RPMI7951 (cell line): ENCODE measurements around the gene ADAM20. TPM values are rescaled to one million over a fixed set of nuclear protein-coding genes. Genes with fewer than 3 reads are reported as not detected.
"Not testable (repeated sequence)": the region's sequence is repeated elsewhere in the genome, so short reads cannot be mapped to it uniquely, and the experiment has no call there.

Experiments
- DNase-seq: peaks from one replicate; pipeline ENCODE4 v3.0.0-alpha.2; 2012; ENCODE audit warnings: low read depth
- total RNA-seq: library from RNA; depleted of rRNA; stranded (reverse); fragments of >200 nt; shearing (Covaris generic); gene quantifications from 2 replicates; pipeline ENCODE4 v1.2.3, GENCODE V29; 2014; rRNA removed

The ADAM20 gene
- total RNA-seq = 0.10 and 0.12 TPM in 2 replicates

DNA sequence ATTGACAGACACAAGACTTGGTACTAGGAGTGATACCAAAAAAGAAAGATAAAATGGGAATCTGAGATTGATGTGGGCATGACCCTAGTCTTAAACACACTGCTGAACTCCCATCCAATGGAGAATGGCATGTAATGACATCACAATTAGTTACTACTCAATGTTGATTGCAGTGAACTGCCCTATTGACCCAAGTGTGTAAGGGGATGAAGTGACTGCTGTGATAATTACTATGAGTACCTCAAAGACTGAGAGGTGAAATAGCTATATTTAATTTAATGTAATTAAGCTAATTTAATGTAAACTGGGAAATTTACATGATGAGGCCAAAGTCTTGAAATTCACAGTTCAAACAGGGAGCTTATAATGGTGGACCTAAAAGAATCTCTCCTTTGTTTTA is at the start of gene ADAM20:
Gene ADAM20, minus strand, starts transcription at position 101 of the 400 bp plus-strand sequence. CDS start 10,247 bp downstream, outside the sequence.
- DNase-seq = no peak

DNA sequence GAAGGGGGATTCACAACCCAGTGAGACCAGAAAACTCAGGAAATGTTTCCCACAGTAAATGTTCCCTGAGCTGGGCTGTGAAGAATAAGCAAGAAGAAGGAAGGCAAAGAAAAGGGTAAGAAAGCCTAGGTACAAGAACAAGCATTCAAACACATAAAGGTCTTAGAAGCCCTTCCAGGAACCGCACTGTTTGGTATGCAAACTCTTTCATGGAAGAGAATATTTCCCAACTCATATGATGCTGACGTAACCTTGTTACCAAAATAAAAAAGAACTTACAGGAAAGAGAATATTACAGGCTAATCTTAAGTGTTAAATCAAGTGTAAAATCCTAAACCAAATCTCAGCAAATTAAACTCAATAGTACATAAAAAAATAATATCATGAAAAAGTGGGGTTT is 42.1 kb upstream of the ADAM20 start:
- DNase-seq = no peak

DNA sequence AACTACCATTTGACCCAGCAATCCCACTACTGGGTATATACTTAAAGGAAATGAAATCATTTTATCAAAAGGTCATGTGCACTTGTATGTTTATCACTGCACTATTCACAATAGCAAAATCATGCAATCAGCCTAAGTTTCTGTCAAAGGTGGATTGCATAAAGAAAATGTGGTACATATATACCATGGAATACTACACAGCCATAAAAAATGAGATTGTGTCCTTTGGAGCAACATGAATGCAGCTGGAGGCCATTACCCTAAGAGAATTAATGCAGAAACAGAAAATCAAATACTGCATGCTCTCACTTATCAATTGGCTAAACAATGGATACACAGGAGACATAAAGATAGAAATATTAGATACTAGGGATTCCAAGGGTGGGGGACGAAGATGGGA is 38.2 kb upstream of the ADAM20 start:
- no peak for DNase-seq

DNA sequence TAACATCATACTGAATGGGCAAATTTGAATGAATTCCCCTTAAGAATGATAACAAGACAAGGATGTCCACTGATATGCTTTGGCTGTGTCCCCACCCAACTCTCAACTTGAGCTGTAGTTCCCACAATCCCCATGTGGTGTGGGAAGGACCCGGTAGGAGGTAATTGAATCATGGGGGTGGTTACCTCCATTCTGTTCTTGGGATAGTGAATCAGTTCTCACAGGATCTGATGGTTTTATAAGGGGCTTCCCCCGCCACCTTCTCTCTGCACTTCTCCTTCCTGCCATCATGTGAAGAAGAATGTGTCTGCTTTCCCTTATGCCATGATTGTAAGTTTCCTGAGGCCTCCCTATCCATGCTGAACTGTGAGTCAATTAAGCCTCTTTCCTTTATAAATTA is 36.3 kb upstream of the ADAM20 start:
- DNase-seq = no peak

DNA sequence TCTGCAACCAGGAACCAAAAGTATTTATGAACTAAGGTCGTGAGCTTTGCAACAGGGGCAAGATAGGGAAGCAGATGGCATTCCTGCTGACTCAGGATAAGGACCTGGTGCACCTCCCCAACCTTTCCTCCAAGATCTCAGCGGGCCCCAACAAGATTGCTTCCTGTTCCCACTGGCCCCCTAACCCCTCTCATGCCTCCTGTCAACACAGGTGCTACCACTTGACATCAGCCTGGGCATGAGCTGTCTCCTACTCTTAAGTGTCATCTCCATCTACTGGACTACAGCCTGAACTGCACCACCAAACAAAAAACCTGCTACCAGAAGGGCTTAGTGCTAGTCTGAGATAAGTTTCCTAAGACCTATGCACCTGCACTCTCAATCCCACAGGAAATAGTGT is 33.0 kb upstream of the ADAM20 start:
- DNase-seq = peak; percentile 32

DNA sequence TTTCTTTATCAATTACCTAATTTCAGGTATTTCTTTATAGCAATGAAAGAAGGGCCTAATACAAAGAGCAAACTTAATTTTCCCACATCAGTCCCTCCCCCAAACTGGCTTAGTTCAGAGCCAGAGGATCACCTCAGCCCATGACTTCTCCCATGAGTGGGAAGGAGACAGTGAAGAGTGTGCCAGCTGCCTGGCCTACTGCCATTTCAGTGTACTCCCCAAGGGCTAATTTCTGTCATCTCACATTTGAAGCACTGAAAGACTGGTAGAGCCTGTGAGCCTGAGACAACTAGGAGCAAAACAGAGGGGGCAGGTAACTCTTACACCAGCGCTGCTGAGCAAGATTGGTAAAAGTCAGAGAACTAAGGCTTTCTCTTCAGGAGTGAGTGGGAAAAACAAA is 29.1 kb upstream of the ADAM20 start:
- DNase-seq = no peak

DNA sequence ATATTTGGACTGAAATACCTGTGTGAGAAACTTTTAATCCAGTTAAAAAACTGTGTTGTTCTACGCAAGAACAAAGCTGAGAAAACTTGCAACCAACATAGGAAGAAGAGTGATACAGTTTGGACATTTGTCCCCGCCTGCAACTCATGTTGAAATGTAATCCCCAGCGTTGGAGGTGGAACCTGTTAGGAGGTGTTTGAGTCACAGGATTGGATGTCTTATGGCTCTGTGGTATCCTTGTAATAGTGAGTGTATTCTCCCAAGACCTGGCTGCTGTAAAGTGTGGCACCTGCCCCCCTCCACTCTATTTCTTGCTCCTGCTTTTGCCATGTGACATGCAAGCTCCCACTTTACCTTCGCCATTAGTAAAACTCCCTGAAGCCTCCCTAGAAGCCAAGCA is 28.6 kb upstream of the ADAM20 start:
- no peak for DNase-seq

DNA sequence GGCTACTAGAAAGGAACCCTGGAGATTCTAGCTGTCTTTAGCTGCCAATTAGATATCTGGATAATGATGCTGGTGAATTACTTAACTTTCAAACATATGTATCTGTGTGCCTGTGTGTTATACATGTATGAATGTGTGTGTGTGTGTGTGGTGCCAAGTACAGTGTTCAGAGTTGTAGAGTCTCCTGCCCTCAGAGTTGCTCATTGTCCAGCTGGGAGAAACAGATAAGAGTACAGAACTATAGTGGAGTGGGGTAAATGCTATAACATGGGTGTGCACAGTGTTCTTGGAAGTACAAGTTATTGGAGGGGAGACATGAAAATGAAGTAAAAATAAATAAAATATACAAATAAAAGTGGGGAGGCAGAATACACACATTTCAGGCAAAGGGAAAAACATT is 23.6 kb upstream of the ADAM20 start:
- DNase-seq = no peak

DNA sequence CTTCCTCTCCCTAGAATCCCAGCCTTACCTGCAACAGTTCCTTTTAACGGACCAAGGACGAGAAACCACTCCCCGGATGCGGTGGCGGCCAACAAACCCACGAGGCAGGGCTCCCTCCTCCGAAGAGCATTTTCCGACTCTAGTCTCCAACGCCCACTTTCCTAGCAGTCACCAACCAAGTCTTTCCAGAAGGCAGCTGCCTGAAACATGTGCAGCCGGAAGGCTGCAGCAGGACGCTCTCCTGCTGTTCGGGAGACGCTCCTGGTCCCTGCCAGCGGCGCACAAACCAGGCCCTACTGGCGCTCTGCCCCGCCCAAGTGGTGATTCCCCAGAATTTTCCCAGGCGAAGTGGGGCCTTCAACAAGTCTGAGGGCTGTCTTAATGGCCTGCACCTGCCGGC is 21.1 kb upstream of the ADAM20 start:
- DNase-seq = peak; percentile 34

DNA sequence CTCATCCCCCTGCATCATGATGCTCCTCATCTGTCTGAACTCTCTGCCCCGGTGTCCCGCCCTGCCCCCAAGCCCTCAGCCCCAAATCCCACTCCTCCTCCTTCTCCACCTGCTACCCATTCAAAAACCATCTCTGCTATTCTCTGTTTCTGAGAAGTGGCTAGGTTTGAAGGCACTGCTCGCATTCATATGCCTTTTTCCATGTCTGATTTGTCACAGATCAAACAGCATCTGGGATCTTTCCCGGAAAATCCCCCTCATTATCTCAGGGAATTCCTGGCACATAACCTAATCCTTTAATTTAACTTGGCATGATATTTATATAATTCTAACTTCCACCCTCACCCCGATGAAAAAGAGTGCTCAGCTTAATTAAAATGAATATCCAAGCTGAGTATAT is 3.3 kb upstream of the ADAM20 start:
- DNase-seq = no peak

DNA sequence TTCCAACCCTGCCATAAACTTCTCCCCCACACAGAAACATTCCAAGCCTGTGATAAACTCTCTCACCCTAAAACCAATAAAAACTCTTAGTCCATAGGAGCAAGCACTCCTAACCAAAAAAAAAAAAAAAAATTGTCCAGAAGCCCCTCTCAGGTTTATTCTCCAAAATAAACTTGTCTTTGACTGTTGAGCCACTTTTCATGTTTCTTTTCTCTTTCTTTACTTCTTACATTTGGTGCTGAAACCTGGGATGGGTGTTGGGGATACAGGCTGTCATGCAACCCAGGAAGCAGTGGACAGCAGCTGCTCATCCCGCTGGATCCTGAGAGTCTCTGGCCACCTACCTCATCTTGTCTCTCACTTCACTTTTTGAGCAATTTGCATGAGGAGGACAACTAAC is 2.0 kb upstream of the ADAM20 start:
- peak; percentile 1 for DNase-seq

DNA sequence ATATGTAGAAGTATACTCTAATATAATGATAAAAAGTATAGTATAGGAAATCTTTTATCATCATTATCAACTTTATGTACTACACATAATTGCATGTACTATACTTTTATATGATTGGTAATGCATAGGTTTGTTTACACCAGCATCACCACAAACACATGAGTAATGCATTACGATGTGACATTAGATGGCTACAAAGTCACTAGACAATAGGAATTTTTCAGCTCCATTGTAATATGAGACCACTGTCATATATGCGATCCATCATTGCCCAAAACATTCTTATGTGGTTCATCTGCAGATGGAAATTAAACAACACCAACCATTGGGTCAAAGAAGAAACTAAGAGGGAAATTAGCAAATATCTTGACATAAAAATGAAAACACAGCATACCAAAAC is 4.4 kb downstream of the ADAM20 start:
- DNase-seq = no peak

DNA sequence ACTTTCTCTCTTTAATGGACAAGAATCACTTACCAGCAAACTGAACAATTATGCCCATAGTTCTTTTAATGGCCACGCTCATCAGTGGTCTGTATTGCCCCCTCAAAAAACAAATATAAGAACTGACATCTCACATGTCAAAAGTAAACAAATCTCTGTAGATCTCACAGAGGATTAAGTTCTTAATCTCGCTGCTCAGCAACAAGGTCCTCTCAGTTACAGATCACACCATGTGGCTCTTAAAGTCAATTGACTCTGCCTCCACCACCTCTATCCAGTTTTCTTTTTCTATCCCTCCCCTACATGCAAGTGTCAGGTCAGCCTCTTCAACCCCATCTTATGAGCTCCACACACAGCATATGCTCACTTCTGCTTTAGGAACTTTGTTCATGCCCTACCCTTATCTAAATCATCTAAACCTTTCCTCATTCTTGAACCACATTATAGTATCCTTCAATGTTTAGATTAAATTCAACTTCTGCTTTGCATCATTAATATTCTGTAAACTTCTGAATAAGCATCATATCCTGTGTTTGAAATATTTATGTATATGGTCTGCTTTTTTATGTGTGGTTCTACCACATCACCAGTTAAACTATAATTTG is 7.2 kb downstream of the ADAM20 start:
- DNase-seq = no peak

DNA sequence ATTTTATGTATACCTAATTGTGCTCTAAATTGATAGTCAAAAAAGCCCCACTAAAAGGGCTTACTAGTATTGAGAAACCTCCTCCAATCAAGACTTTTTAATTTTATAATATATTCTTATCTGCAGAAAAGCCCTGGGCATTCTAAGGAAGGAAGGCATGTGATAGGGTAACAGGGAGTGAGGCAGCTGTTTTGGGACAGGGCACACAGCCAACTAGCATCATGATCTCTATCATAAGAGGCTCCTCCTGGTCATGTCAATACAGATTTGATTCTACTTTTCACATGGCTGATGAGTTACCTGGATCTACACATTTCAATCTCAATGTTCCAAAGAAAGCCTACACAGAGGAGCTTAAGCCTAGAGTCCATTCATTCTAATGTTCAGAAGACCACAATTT is 9.1 kb downstream of the ADAM20 start:
- no peak for DNase-seq

DNA sequence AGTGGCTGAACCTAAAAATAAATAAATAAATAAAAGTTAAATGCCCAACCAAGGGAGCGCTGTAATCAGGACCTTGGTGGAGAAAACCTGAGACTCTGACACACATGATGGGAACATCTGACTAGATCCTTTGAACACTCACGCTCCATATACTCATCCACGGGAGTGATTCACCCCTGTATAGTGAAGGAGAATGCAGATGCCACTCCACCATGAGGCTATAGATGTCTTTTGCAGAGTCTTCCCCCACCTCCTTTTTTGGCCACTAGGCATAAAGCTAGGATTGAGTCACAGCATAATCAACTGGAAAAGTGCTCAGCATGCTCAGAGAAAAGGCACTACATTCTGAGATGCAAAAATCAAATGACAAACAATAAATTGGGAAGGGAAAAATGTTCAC is 19.0 kb downstream of the ADAM20 start:
- peak; percentile 52 for DNase-seq

DNA sequence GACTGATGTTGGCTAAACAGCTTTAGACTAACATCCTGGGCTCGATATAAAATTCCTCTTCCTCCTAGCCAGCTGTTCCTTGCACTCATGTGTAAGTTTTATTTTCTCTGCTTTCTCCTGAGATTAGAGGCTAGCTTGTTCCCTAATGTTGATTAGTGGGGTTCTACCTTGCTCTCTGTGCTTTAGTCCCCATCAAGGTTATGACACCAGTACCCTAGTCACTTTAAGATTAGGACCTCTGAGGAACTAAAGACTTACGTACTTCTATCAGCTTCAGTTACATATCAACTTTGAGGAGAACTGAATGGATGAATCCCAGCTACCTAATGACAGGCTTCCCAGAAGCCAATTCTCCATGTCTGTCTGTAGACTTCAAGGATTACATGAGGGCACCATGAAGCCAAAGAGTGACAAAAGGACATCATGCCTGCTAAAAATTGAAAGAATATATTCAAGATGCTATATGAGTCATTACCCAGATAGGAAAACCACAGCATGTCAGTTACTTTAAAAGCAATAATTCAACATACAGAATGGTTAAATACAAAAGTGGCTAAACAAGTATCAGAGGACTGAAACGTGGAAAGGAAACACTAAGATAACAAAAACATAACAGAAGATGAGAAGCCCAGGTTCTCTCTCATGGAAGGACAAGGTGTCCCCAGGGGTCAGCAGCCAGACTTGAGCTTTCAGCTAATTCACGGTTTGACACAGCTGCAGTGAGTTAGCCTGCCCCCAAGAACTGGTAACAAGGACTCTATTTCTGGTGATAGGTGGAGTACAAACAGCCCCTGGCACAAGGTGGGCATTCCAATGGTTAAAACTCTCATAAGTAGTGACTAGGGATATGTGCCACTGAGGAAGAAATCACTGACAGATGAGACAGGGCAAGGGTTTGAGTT is 20.4 kb downstream of the ADAM20 start:
- peak; percentile 18 for DNase-seq

DNA sequence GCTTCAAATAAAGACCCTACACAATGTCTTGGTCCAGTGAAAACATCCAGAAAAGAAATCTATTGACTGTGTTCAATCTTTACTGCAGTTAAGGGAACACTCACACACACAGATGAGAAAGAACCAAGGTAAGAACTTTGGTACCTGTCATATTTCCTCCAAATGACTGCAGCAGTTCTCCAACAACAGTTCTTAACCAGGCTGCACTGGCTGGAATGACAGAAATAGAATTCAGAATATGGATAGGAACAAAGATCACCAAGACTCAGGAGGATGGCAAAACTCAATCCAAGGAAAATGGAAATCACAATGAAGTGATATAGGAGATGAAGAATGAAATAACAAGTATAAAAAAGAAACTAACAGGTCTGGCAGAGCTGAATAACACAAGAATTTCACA is 36.6 kb downstream of the ADAM20 start:
- DNase-seq = no peak

DNA sequence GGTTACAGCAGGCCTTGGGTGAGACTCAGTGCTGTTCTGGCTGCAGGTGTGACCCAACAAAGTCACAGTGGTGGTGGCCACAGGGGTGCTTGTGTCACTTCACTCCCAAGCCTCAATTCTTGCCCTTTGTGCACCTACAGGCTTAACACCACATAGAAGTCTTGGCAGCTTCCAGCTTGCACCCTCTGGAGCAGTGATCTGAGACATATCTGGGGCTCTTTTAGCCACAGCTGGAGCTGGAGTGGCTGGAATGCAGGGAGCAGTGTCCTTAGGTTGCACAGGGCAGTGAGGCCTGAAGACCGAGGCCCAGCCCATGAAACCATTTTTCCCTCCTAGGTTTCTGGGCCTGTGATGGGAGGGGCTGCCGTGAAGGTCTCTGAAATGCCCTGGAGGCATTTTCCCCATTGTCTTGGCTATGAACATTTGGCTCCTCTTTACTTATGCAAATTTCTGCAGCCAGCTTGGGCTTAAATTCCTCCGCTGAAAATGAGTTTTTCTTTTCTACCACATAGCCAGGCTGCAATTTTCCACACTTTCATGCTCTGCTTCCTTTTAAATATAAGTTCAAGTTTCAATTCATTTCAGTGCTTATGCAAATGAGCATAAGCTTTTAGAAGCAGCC is 45.1 kb downstream of the ADAM20 start:
- no peak for DNase-seq

DNA sequence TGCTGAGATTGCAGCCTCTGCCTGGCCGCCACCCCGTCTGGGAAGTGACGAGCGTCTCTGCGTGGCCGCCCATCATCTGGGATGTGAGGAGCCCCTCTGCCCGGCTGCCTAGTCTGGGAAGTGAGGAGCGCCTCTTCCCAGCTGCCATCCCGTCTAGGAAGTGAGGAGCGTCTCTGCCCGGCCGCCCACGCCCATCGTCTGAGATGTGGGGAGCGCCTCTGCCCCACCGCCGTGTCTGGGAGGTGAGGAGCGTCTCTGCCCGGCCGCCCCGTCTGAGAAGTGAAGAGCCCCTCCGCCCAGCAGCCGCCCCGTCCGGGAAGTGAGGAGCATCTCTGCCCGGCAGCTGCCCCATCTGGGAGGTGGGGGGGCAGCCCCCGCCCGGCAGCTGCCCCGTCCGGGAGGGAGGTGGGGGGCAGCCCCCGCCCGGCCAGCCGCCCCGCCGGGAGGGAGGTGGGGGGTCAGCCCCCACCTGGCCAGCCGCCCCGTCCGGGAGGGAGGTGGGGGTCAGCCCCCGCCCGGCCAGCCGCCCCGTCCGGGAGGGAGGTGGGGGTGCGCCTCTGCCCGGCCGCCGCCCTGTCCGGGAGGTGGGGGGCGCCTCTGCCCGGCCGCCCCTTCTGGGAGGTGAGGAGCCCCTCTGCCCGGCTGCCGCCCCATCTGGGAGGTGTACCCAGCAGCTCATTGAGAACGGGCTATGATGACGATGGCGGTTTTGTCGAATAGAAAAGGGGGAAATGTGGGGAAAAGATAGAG is 57.3 kb downstream of the ADAM20 start:
- DNase-seq = not testable (repeated sequence)

DNA sequence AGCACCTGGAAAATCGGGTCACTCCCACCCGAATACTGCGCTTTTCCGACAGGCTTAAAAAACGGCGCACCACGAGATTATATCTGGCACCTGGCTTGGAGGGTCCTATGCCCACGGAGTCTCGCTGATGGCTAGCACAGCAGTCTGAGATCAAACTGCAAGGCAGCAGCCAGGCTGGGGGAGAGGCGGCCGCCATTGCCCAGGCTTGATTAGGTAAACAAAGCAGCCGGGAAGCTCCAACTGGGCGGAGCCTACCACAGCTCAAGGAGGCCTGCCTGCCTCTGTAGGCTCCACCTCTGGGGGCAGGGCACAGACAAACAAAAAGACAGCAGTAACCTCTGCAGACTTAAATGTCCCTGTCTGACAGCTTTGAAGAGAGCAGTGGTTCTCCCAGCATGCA is 59.3 kb downstream of the ADAM20 start:
- DNase-seq = not testable (repeated sequence)

DNA sequence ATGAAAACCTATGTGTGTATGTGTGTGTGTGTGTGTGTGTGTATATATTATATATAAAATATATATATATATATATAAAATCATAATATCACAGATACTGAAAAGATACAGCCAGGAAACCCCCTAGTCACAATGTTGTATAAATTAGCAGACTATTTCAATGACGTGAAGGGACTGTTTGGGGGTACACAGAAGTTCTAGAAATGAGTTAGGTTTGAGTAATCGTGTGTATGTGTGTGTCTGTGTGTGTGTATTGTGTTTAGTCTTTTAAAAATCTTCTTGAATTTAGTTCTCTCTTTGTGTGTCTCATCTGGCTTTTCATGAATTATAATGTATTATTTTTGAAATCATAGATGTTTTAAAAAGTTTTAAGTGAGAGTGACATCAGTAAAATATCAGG is 61.0 kb downstream of the ADAM20 start:
- no peak for DNase-seq
